ENCODE results near the gene SPATA31C1. TPM values are rescaled to one million over a fixed set of nuclear protein-coding genes. Genes with fewer than 3 reads are reported as not detected.

Gene SPATA31C1
- total RNA-seq, 1 experiment from 2014 or later = not detected

DNA sequence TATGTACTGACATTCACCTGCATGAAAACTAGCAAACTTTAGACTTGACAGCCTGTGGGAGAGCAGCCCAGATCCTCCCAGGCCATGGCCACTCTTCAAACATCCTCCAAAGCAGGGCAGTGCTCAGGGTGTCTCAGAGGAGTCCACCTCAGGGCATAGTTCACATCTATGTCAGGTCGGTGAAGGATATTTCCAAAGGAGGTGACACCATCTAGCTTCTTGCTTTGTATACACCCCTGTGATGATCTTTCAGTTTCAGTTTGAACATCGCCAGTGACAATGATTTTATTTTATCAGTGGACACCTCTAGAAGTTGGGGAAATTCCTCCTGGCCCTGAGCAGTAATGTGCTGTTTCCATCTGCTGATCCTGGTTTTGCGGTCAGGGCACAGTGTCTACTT lies 36.5 kb downstream of the SPATA31C1 start:
- RAD21 ChIA-PET (ENCODE audit: low non-redundant PET in 1 of 2, low total read pairs in 2 of 2, uncharacterized antibody in 2 of 2, unreplicated experiment in 2 of 2) = no interaction called here
- intact Hi-C loops (cut with micrococcal nuclease) = loop anchor here (5.0 to 10.0 kb wide), 3 partner anchors 431 to 1321 kb away; partner anchors contain the start of gene SPIN1
- CTCF ChIA-PET = no interaction called here

More for the DNA sequence above, 36.5 kb downstream of the SPATA31C1 start:
- Histone ChIP-seq H3K79me2 (ENCODE audit: insufficient read depth, low read length) (no peaks in the 10 kb centered on the region), H3K4me3 (replicated peaks in 1 of 2; ENCODE audit: low read depth in 1 of 2, low read length in 2 of 2) (no peak overlapping the region), H3K27ac (ENCODE audit: low read depth, low read length) (no peak overlapping the region), H3K9me3 (ENCODE audit: control insufficient read depth in 1 of 2, insufficient read depth in 1 of 2, low read depth in 1 of 2, low read length in 2 of 2) (no peaks in the 10 kb centered on the region), H3K36me3 (ENCODE audit: control insufficient read depth in 1 of 2, insufficient read depth in 2 of 2, low read length in 2 of 2) (no peaks in the 10 kb centered on the region), H3K4me1 (ENCODE audit: control insufficient read depth in 1 of 2, insufficient read depth in 2 of 2, low read length in 2 of 2) (no peaks in the 10 kb centered on the region), H2AFZ (ENCODE audit: low read depth, low read length, poor library complexity, severe bottlenecking) (no peak overlapping the region), H3K9me2 (ENCODE audit: insufficient read depth) (no peaks in the 10 kb centered on the region), H4K20me1 (ENCODE audit: insufficient read depth) (no peaks in the 10 kb centered on the region), H3K27me3 (ENCODE audit: insufficient read depth, low read length) (no peaks in the 10 kb centered on the region), H3K4me2 (ENCODE audit: low read length) (no peak overlapping the region), H3K9ac (ENCODE audit: low read length) (no peak overlapping the region)
- TF ChIP-seq, protein P1, sequence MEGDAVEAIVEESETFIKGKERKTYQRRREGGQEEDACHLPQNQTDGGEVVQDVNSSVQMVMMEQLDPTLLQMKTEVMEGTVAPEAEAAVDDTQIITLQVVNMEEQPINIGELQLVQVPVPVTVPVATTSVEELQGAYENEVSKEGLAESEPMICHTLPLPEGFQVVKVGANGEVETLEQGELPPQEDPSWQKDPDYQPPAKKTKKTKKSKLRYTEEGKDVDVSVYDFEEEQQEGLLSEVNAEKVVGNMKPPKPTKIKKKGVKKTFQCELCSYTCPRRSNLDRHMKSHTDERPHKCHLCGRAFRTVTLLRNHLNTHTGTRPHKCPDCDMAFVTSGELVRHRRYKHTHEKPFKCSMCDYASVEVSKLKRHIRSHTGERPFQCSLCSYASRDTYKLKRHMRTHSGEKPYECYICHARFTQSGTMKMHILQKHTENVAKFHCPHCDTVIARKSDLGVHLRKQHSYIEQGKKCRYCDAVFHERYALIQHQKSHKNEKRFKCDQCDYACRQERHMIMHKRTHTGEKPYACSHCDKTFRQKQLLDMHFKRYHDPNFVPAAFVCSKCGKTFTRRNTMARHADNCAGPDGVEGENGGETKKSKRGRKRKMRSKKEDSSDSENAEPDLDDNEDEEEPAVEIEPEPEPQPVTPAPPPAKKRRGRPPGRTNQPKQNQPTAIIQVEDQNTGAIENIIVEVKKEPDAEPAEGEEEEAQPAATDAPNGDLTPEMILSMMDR (IDR thresholded peaks at IDR 0.05 in 2 of 3, conservative IDR thresholded peaks at IDR 0.05 in 1 of 3; ENCODE audit: borderline replicate concordance in 1 of 3, insufficient read depth in 1 of 3, low read depth in 2 of 3, low read length in 2 of 3) = no peak
- TF ChIP-seq, protein P2, sequence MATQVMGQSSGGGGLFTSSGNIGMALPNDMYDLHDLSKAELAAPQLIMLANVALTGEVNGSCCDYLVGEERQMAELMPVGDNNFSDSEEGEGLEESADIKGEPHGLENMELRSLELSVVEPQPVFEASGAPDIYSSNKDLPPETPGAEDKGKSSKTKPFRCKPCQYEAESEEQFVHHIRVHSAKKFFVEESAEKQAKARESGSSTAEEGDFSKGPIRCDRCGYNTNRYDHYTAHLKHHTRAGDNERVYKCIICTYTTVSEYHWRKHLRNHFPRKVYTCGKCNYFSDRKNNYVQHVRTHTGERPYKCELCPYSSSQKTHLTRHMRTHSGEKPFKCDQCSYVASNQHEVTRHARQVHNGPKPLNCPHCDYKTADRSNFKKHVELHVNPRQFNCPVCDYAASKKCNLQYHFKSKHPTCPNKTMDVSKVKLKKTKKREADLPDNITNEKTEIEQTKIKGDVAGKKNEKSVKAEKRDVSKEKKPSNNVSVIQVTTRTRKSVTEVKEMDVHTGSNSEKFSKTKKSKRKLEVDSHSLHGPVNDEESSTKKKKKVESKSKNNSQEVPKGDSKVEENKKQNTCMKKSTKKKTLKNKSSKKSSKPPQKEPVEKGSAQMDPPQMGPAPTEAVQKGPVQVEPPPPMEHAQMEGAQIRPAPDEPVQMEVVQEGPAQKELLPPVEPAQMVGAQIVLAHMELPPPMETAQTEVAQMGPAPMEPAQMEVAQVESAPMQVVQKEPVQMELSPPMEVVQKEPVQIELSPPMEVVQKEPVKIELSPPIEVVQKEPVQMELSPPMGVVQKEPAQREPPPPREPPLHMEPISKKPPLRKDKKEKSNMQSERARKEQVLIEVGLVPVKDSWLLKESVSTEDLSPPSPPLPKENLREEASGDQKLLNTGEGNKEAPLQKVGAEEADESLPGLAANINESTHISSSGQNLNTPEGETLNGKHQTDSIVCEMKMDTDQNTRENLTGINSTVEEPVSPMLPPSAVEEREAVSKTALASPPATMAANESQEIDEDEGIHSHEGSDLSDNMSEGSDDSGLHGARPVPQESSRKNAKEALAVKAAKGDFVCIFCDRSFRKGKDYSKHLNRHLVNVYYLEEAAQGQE (IDR thresholded peaks at IDR 0.05; ENCODE audit: low read depth) = no peak
- no peak for TF ChIP-seq FOSL1 (IDR thresholded peaks at IDR 0.05; ENCODE audit: low read depth)
- TF ChIP-seq RAD21 (IDR thresholded peaks at IDR 0.05; ENCODE audit: low read depth) = no peak
- TF ChIP-seq SIN3A (IDR thresholded peaks at IDR 0.05; ENCODE audit: low read depth) = no peak
- TF ChIP-seq TCF7L2 (IDR thresholded peaks at IDR 0.05; ENCODE audit: borderline replicate concordance, extremely low read depth, insufficient read depth, insufficient read length) = no peak
- no peak for TF ChIP-seq POLR2AphosphoS5 (IDR thresholded peaks at IDR 0.05; ENCODE audit: low read depth, low read length)
- TF ChIP-seq EZH2 (IDR thresholded peaks at IDR 0.05) = no peak
- no peak for TF ChIP-seq CBX3 (IDR thresholded peaks at IDR 0.05; ENCODE audit: low read depth)
- TF ChIP-seq EGR1 (IDR thresholded peaks at IDR 0.05; ENCODE audit: low read depth) = no peak
- TF ChIP-seq SP1 (IDR thresholded peaks at IDR 0.05; ENCODE audit: low read depth) = no peak
- TF ChIP-seq ELF1 (IDR thresholded peaks at IDR 0.05; ENCODE audit: borderline replicate concordance, low read depth) = no peak
- ATAC-seq (no peak), DNase-seq (ENCODE audit: low read depth, low spot score) (no peak)
- BruUV-seq (replicated peaks) = no TSS peak
- POLR2A ChIA-PET = no interaction called here

Measured in HCT116 (cell line).